ENCODE data around the gene RAB8B.
"Not testable (repeated sequence)": the region's sequence is repeated elsewhere in the genome, so short reads cannot be mapped to it uniquely, and the experiment has no call there.

Gene RAB8B

DNA sequence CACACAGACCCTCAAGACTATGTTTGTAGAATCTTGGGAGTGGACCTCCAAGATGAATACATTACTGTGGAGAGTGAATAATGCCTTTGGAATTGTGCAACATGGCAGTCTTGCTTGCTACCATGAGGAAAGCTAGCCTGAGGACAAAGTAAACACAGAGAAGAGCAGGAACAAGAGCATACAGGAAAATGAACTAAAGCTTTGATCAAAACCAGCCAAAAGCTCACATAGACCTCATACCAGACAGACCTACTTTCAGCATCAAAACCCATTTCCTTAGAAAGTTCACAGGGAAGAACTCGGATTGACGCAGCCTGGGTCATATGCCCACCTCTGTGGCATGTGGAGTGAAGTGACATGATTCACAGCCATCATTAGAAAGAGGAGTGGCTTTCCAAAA lies 3.3 kb upstream of the RAB8B start:
- DNase-seq, result no peak

DNA sequence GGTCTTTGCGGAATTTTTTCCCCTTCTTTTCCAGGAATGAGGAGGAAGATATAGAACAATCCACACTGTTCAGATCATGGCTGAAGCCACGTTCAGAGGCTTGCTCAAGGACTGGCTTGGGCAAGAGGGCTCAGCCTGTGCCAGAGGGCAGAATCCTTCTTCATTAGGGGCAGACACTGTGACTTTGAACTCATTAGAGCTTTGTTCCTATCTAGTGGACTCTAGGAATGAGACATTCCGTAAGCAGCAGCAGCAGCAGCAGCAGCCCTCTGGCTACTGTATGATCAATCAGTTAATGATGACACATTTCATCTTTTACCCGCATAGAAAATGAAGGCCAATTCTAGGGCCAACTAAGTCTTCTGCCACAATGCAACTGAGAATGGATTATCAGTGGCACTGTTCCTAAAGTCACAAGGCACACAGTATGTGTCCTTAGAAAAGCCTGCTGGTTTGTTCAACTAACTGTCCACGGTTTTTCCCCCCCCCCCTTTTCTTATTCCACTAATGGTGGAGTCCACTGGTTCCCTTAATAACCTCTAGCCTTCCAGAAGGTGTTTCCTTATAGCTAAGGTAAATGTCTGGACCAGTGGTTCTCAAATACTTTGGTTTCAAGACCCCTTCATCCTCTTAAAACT lies 1.7 kb upstream of the RAB8B start:
- DNase-seq, result no peak

DNA sequence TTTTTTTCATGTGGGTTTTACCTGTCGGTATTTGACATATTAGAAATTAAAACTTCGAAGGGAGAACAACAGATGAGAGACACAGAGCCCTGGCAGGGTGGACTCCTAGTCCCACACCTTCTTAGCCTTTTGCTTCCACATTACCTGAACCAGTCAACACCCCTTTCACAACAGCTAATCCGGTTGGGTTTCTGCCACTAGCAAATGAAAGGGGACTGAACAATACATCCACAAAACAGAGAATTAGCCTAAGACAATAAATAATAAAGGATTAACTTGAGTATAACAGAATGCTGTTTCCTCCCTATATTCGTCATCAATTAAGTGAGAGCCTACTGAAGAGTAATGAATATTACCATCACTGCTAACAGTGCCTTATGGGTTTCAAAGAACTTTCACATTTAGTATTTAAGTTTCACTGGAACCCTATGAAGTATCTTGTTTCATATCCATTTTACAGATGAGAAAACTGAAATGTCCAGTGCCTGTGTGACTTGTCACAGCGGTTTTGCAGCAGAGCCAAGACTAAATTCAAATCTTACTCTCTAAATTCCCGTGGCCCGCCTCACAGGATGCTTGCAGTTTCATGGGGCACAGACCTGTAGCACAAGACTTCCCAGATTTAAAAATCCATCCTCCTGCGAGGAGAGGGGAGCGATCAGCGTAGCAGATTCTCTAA lies 1.0 kb upstream of the RAB8B start:
- DNase-seq, result no peak

DNA sequence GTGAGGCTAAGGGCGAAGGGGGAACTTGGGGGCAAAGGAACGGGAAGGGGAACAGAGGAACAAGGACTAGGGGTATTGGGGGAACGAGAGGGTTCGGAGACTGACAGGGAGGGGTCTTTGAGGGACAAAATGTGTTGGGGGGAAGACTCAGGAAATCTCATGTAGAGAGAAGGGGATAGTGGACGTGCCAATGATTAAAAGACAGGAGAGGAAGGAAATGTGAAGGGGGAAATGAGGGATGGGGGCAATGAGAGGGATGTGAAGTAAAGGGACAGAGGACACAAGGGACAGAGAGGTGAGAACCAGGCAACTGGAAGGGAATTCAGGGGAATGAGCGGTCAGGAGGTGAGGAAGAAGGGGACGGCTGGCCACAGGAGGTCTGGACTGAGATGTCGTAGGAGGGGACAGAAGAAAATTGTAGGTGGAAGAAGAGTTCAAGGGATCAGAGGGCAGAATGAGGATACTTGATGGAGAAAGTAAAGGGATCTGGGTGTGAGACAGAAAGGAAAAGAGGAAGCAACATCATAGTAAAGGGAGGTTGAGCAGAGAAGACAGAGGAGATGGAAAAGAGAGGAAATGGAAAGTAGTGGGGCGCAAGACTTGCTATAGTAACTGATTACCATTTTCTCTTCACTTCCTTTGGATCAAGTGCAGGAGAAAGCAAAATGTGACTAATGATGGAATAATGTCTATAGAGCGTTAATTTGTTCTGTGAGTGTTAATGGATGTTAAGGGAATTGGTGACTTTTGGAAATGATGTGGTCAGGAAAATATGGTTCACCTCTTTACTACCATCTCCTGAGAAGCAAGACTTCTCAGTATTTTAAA lies 749 bp downstream of the RAB8B start:
- peak; percentile 26 for DNase-seq

DNA sequence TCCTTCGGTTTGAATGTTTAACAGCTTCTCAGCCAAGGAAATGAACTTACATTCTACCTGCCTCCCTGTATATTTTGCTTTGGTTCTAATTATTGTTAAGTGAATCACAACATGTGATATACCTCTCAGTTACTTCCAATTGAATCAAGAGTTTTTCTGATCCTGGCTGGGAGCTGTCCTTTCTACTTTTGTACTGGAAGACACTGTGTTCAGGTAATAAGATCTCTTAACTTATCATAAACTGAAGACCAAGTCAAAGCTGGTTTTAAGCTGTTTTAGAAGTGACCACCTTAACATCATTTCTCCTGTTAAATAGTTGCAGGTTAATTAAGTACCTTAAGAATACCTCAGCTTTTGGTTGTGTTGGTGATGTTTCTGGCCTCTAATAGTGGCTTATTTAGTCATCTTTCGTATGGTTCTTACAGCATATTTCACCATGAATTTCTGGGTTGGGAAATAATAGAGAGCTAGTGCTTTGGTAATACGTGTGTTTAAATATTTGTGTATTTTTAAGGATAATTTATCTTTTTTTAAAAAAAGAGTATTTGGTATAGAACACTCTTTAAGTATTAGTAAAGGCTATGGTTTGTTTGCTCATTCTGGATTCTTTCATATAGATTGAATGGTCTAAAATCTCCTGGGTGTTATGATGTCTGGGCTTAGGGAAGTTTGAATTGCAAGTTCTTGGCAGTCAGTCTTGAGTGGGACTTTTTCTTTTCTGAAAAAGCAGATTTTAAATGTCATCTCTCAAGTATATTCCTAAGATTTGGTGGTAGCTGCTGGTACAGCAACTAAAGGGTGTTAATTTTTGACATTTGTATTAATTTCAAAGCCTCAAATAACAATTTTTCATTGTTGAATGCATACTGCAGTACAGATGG lies 1.6 kb downstream of the RAB8B start:
- no peak for DNase-seq

DNA sequence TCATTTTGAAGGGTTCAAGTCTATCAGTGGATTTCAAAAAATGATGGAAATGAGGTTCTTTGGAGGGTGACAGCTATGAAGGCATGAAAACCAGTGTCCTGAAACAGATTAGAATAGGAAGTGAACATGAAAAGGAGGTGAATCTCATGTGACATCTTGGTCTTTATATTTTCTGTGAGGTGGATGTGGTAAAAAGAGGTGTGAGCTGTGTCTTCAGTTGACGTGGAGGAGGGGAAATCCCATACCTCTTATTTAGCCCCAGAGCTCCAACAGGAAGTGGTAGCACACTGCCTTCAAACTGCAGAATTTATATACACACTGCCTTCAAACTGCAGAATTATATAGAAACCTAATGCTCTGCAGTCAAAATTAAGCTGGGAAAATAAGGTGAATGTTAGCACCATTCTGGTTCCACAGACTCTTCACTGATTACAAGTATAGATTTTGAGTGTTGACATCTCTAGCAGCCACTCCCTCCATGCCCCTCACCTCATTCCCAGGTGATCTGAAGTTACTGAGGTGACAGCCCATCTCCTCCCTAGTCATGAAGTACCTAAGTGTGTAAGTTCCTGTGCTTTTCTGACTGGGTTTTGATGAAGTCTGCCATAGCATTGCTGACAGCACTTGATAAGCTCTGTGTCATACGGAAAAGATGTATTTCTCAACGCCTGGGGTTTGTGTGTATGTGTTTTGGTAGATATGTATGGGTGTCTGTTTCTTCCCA lies 2.7 kb downstream of the RAB8B start:
- DNase-seq, result no peak

DNA sequence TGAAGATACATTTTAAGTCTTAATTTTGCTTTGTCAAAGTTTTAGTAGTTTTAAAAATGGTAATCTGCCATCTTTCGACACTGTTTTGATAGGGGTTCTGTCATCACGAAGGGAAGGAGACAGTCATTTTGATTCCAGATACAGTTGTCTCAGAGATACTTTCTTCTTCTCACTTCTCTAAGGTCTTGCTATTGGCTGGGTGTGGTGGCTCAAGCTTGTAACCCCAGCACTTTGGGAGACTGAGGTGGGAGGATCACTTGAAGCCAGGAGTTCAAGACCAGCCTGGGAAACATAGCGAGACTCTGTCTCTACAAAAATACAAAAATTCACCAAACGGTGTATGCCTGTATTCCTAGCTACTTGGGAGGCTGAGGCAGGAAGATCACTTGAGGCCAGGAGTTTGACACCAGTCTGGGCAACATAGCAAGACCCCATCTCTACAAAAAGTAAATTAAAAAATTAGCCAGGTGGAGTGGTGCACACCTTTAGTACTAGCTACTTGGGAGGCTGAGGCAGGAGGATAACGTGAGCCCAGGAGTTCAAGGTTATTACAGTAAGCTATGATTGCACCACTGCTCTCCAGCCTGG lies 3.3 kb downstream of the RAB8B start:
- DNase-seq, result no peak

DNA sequence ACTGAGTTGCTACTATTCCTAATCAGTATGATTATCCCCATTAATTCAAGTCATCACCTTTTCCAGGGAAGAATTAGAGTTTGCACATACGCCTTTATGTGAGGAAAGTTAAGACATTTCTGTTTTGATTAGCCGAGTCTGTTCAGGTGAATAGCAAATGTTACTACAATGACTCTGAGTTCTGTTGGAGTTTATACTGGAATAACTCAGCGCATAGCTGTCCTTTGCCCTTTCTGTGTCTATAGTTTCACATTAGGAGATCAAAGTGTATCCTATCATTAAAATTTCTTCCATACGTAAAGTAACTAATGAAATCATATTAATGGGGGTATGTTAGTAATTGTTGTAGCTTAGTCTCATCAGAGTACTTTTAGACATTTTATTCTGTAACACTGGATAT lies 4.9 kb downstream of the RAB8B start:
- no peak for DNase-seq

DNA sequence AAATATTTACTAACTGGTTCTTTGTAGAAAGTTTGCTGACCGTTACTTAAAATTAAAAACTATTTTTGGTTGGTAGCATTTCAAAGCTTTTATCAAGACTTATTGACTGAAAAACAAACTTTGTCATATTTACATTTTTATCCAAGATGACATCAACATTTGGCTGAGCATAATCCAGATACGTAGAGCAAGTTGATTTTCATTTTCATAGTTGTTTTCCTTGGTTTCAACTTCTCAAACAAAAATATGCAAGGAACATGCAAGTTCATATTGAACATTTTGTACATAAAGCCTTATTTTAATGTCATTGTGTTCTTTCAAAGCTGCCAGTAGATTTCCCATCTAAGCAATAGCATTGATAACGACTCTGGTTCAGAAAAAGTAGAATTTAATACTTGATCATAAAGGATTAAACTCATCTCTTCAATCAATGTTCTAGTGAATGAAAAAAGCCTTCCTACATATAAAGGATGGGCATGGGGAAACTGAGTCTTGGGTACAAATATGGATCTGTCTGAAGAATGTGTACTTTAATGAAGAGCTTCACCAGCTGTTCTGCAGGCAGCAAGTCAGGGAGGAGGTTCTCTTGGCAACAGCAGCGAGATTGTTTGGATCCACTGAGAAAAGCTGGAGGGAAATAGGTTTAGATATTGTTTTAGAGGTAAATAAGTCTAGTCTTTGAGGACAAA lies 5.6 kb downstream of the RAB8B start:
- no peak for DNase-seq

DNA sequence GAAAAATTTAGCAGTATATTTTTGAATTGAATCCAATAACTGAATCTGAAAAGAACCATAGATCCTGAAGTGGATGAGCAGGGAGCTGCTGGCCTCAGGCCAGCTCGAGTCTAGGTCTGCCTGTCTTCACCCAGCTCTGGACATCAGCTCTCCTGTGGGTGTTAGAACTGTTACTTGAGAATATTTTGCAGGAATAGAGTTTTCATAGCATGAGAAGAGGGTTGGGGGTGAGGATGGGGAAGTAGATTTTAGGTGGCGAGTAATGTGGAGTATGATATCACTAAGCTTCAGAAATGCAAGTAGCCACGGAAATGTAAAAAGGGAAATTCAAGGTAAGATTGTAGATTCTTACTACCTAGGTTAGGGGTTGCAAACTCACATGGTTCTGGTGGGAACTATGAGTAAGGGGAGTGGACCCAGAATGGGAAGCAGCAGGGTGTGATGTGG lies 6.2 kb downstream of the RAB8B start:
- peak; percentile 77 for DNase-seq

DNA sequence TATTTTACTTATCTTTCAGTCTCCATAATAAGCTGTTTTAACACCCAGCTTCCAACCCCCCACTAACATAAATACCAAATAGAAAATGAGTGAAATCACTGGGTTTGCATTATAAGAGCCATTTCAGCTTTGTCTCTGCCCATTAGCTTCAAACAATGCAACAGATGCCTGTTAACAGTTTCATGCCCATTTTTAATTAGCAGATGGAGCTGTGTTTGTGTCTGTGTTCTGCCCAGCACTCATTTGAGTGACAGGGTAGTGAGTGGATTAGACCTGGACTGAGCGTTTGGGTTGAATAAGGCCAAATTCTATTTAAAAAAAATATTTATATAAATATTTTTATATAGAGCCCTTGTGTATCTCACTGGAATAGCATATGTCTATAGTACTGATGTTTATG lies 7.4 kb downstream of the RAB8B start:
- peak; percentile 60 for DNase-seq

DNA sequence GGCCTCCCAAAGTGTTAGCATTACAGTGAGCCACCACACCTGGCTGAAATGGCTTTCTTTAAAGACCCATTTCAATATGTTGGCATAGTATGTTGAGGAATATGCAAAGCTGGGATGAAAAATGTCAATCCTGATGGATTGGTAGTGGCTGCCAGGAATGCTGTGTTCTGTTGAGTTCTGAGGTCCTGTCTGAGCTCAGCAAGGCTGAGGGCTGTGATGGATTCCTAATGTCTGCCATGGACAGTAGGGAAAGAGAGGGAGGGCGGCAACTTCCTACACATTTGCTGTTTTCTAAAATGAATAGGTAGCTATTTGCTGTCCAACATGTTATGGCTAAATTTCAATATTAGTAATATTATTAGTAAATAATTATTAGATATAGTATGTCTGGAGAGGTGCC lies 8.2 kb downstream of the RAB8B start:
- no peak for DNase-seq

DNA sequence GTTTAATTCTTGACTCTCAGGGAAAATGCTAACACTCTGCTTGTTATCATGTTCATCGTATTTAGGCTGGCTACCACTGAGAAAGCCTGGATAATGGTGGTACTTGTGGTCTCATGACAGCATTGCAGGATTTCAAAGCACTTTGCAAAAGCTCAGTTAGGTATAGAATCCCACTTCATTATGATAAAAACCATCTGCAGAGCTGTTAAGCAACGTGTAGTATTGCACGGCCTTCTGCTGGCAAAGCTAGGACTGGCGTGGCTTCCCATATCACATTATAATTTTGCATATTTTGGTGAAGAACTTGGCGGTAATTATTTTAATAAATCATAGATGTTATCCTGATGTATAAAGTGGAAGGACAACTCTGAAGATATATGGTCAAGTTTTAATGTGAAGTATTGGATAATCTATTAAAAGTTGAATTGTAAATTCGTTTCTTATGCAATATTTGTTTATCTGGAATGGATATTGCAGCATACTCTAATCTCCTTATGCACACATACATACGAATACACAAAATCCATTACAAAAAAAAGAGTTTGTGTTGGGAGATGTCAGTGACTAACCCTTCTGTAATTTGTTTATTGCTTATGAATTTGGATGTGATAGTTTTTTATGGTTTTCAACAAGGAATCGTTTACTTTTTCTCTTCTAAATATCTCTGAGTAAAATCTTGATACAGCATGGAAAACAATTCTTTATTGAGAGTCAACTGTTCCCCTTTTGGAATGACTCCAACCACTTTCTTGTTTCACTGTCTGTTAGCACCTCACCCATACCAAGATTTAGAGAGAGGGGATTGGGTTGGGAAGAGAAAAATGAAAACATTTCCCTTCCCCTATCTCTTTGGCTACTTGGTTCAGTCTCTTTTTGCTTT lies 9.2 kb downstream of the RAB8B start:
- DNase-seq, result peak; percentile 50

DNA sequence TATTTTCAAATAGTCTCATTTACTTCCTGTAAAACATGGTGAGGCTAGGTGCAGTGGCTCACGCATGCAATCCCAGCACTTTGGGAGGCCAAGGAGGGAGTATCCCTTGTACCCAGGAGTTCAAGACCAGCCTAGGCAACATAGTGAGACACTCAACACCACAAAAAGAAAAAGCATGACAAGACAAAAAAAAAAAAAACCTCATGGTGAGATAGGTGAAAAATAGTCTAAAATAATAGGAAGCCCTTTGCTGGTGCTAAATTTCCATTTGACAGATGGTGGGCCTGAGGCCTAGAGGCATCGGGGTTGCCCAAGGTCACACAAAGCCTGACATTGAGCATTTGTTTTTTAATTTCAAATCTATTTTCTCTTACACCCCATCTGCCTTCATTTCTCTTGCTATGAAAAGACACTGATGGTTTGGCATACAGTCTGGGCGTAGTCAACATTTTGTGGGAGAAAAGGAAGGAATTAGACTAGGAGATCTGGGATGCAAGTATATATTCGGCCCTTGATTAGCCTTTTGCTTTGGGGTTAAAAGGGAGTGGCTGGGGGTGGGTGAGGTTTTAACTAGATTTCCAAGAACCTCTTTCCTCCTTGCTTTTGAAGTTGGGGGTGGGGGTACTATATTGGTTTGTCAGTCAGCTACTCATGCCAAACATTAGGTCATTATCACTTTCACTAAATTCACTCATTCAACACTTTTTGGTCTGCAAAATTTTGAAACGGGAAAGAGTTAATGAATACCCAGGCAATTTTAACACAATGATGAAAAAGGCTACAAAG lies 11.3 kb downstream of the RAB8B start:
- DNase-seq, result no peak

DNA sequence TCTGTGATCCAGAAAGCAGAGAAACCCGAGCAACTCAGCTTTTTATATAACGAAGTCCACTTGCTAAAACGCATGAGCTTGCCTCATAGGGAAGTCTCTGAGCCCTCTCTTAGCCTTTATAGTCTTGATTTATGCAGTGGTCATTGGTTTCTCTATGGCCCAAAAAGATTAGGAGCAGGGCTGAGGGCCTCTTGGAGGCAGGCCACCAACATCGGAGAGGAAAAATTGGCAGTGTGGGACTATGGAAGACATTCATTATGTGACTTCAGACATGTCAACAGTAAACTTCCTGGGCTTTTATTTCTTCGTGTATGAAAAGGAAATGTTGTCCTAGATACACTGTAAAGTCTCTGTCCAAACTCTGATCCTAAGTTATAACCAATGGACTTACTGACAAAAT lies 13.5 kb downstream of the RAB8B start:
- DNase-seq, result no peak

DNA sequence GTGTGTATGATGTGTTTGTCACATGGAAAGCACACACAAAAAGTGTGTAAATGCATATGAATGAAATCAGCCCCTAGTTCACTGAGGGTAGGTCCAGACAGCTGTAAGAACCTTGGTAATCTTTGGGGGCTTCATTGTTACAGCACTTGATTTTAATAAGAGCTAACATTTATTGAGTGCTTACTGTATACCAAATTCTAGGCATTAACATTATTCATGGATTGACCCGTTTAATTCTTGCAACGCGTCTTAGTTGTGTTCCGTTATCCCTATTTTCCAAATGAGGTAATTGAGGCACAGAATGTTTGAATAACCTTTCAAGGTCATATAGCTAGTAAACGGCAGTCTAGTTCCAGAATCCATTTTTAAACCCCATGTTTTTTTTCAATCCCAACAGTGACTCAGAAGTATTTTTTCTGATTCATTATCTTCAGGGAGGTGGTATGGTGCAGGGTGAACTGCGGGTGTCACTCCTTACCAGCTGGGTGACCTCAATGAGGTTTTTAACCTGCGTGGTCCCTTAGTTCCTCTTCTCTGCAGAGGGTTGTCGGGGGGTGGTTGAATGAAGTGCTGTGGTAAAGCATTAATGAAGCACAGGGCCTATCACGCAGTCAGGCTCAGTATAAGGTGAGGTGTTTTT lies 14.2 kb downstream of the RAB8B start:
- DNase-seq, result no peak

DNA sequence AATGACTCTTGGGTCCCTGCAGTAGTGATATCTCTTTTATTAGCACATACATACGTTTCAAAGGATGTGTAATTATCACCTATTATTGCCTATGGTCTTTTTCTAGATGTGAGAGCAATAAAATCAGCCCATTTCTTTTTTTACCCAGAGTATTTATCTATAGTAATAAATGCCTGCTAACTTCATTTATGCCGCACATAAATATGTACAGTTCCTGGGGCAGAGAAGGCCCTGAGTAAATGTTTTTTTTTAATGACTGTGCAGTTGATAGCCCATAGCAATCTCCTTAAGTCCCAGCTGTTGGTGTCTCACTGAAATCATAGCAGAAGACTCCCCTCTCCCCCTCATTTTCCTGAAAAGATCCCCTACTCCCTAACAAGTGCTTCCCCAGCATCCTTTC lies 16.7 kb downstream of the RAB8B start:
- DNase-seq, result no peak

DNA sequence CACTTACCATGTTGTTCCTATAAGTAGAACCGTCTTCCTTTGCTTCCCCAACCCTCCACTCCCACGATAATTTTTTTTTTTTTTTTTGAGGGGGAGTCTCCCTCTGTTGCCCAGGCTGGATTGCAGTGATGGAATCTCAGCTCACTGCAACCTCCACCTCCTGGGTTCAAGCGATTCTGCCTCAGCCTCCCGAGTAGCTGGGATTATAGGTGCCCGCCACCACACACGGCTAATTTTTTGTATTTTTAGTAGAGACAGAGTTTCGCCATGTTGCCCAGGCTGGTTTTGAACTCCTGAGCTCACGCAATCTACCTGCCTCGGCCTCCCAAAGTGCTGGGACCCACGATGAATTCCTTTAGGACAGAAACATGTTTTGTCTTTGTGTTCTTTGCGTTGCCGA lies 19.4 kb downstream of the RAB8B start:
- not testable (repeated sequence) for DNase-seq

All from NCI-H1105 treated with DMSO at 0.1 percent for 48 hours (cell line).